CD8-positive, alpha-beta memory T cell (primary cell): ENCODE measurements around the gene JOSD1. TPM values are rescaled to one million over a fixed set of nuclear protein-coding genes. Genes with fewer than 3 reads are reported as not detected.

Experiments used
- CTCF ChIA-PET: fragments of 350-600 bp; sonication (Branson Sonifier 250); formaldehyde crosslinking; loops from one replicate; lab custom pipeline; 2021; ENCODE audit warnings: antibody characterized with exemption; lab: Charles Lee
- POLR2A ChIA-PET: fragments of 350-600 bp; sonication (Branson Sonifier 250); formaldehyde crosslinking; loops from one replicate; lab custom pipeline; 2021; ENCODE audit warnings: antibody characterized with exemption; lab: Charles Lee
- DNase-seq, 5 donors: peaks; one replicate each; pipeline versions ENCODE4 v3.0.0 to v3.0.0-alpha.2; 2020 to 2022; ENCODE audit warnings: mixed read lengths in 1 of 5
- H3K27ac ChIP-seq: one replicate; pipeline ENCODE4 v1.7.0; 2013; ENCODE audit warnings: low read depth, mild to moderate bottlenecking, low read length, moderate library complexity
- H3K27me3 ChIP-seq: 2 replicates; pipeline ENCODE4 v1.7.0; 2013; ENCODE audit warnings: low read length, mild to moderate bottlenecking; ENCODE audit not compliant: insufficient read depth, poor library complexity, severe bottlenecking
- H3K36me3 ChIP-seq: 2 replicates; pipeline ENCODE4 v1.7.0; 2013; ENCODE audit warnings: mild to moderate bottlenecking, low read length, moderate library complexity; ENCODE audit not compliant: insufficient read depth
- H3K4me1 ChIP-seq: 2 replicates; pipeline ENCODE4 v1.7.0; 2013; ENCODE audit warnings: mild to moderate bottlenecking, low read length, moderate library complexity; ENCODE audit not compliant: insufficient read depth
- H3K4me3 ChIP-seq: 2 replicates; pipeline ENCODE4 v1.7.0; 2013; ENCODE audit warnings: mild to moderate bottlenecking, low read length
- H3K9me3 ChIP-seq: 2 replicates; pipeline ENCODE4 v1.7.0; 2013; ENCODE audit warnings: mild to moderate bottlenecking, low read length
- H3K27ac Mint-ChIP-seq, 8 donors: one replicate each; pipeline ENCODE4 v1.8.0; 2020 to 2021; ENCODE audit warnings: mixed read lengths in 8 of 8, mild to moderate bottlenecking in 6 of 8, inconsistent platforms in 3 of 8, moderate library complexity in 3 of 8
- H3K27me3 Mint-ChIP-seq, 2 donors: one replicate each; pipeline ENCODE4 v1.8.0; 2020 to 2021; ENCODE audit warnings: mixed read lengths in 2 of 2, mild to moderate bottlenecking in 1 of 2, moderate library complexity in 1 of 2
- H3K36me3 Mint-ChIP-seq, 3 donors: one replicate each; pipeline ENCODE4 v1.8.0; 2020 to 2021; ENCODE audit warnings: mixed read lengths in 3 of 3, inconsistent platforms in 1 of 3, mild to moderate bottlenecking in 1 of 3
- H3K4me1 Mint-ChIP-seq, 3 donors: one replicate each; pipeline ENCODE4 v1.8.0; 2020 to 2021; ENCODE audit warnings: mixed read lengths in 3 of 3, inconsistent platforms in 1 of 3, mild to moderate bottlenecking in 1 of 3
- H3K4me3 Mint-ChIP-seq, 7 donors: one replicate each; pipeline ENCODE4 v1.8.0; 2020 to 2021; ENCODE audit warnings: mixed read lengths in 7 of 7, mild to moderate bottlenecking in 6 of 7, moderate library complexity in 4 of 7, inconsistent platforms in 2 of 7
- H3K9me3 Mint-ChIP-seq, 5 donors: one replicate each; pipeline ENCODE4 v1.8.0; 2020 to 2022; ENCODE audit warnings: mixed read lengths in 5 of 5, mild to moderate bottlenecking in 3 of 5, moderate library complexity in 2 of 5, inconsistent platforms in 1 of 5
- polyA plus RNA-seq: library from polyadenylated mRNA; unstranded; fragments of 300-500 nt; fragmentation: Illumina TruSeq; gene quantifications from one replicate; pipeline ENCODE4 v1.2.3, GENCODE V29; 2021
- total RNA-seq, 2 experiments: library from RNA; stranded (reverse); gene quantifications; one replicate each; pipeline ENCODE4 v1.2.3, GENCODE V29; 2021

JOSD1 gene
- total and polyA plus RNA-seq, 3 experiments from 2014 or later, result 9.3 to 96.4 (median 86.0) TPM

GRCh38 chr22:38706101-38706900 lies 5.6 kb upstream of the JOSD1 start:
- H3K36me3 ChIP-seq, result no peaks in the 10 kb centered on the region
- peaks cover 47% of the 10 kb centered on the region for H3K4me1 ChIP-seq
- peaks cover 61 to 72% (median 66%) of the 10 kb centered on the region in 3 donors for H3K4me1 Mint-ChIP-seq

GRCh38 chr22:38705235-38706100 lies 4.7 kb upstream of the JOSD1 start, which contains the start of gene GTPBP1:
GTPBP1 (plus strand) TSS chr22:38705944; CDS start chr22:38705956, 12 bp downstream.
- POLR2A ChIA-PET, result interaction anchor here (0.5 to 4.2 kb wide), 17 partner anchors 8 to 1555 kb away, joined by 3 to 36 read pairs (median 4); partner anchors contain the start of genes ANKRD54, CBX6 and TOMM22
- Mint-ChIP-seq H3K36me3 (peaks cover 0 to 36% (median 2%) of the 10 kb centered on the region in 3 donors), H3K27ac (peak within 1 kb of the TSS; percentile 89 to 100 (median 98)), H3K27me3 (peaks cover 0 to 5% of the 10 kb centered on the region in 2 donors), H3K4me3 (peak within 1 kb of the TSS; percentile 91 to 95 (median 93)), H3K9me3 (peaks cover 0 to 2% (median 0%) of the 10 kb centered on the region in 5 donors), H3K4me1 (peaks cover 55 to 69% (median 60%) of the 10 kb centered on the region in 3 donors)
- H3K36me3 ChIP-seq, result no peaks in the 10 kb centered on the region
- H3K9me3 ChIP-seq, result no peaks in the 10 kb centered on the region
- DNase-seq, result peak; percentile 94 to 99 (median 98)
- H3K27ac ChIP-seq, result peak within 1 kb of the TSS; percentile 74
- no peaks in the 10 kb centered on the region for H3K27me3 ChIP-seq
- peaks cover 48% of the 10 kb centered on the region for H3K4me1 ChIP-seq
- CTCF ChIA-PET, result interaction anchor here (0.9 to 1.4 kb wide), 7 partner anchors 9 to 53 kb away, joined by 3 to 5 read pairs (median 3); partner anchors contain the start of gene TOMM22
- peak within 1 kb of the TSS; percentile 82 for H3K4me3 ChIP-seq

More at GRCh38 chr22:38706101-38706900, 5.6 kb upstream of the JOSD1 start:
- Mint-ChIP-seq H3K27me3 (peaks cover 0 to 3% of the 10 kb centered on the region in 2 donors), H3K36me3 (peaks cover 0 to 40% (median 5%) of the 10 kb centered on the region in 3 donors), H3K27ac (peak overlapping the region; percentile 74 to 98 (median 95)), H3K4me3 (peak overlapping the region; percentile 91 to 95 (median 93)), H3K9me3 (peaks cover 0 to under 1% (median 0%) of the 10 kb centered on the region in 5 donors)
- Histone ChIP-seq H3K4me3 (peak overlapping the region; percentile 82), H3K27ac (peak overlapping the region; percentile 74), H3K27me3 (no peaks in the 10 kb centered on the region), H3K9me3 (no peaks in the 10 kb centered on the region)
- peak; percentile 17 to 56 (median 32) for DNase-seq
- ChIA-PET POLR2A (interaction anchor here (0.5 to 4.2 kb wide), 19 partner anchors 9 to 862 kb away, joined by 3 to 36 read pairs (median 4); partner anchors contain the start of genes ANKRD54, CBX6 and TOMM22), CTCF (interaction anchor here (0.9 to 1.8 kb wide), 8 partner anchors 9 to 86 kb away, joined by 3 to 5 read pairs (median 4); partner anchors contain the start of gene TOMM22)

DNA sequence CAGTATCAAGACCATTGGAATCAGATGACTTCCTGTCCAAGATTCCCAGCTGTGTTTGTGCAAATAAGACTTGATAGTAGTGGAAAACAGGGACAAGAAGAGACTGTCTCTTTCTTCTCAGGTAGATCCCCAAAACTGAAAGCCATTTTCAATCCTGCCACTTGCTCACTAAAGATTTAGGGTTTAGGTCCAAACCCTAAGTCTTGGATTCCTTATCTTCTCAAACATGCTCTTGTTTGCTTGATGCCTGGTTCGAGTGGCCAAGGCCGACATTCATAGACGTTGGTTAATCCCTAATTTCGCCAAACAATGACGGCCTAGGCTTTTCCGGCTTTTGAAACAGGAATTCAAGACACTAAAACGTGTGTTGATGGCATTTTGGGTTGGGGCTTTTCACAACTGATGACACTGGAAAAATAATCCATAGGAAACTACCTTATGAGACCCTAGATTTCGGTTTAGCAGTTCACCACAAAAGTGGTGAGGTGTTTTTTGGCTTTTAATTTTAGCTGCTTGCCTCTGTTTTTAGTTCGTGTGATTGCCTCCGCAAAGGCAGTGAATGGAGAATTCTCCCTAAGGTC lies 4.0 kb upstream of the JOSD1 start:
- Histone ChIP-seq H3K27ac (peak overlapping the region; percentile 65), H3K4me1 (peaks cover 47% of the 10 kb centered on the region), H3K36me3 (no peaks in the 10 kb centered on the region), H3K9me3 (no peaks in the 10 kb centered on the region), H3K27me3 (no peaks in the 10 kb centered on the region), H3K4me3 (peak overlapping the region; percentile 52)
- Mint-ChIP-seq H3K27ac (peak overlapping the region; percentile 85 to 100 (median 97)), H3K4me3 (peak overlapping the region; percentile 75 to 91 (median 87)), H3K27me3 (peaks cover 0 to 6% of the 10 kb centered on the region in 2 donors), H3K4me1 (peaks cover 54 to 69% (median 59%) of the 10 kb centered on the region in 3 donors), H3K36me3 (peaks cover 0 to 33% (median 2%) of the 10 kb centered on the region in 3 donors), H3K9me3 (peaks cover 0 to 2% (median 0%) of the 10 kb centered on the region in 5 donors)
- POLR2A ChIA-PET, result interaction anchor here (0.6 to 4.2 kb wide), 3 partner anchors 26 to 501 kb away, joined by 3 to 31 read pairs (median 4); no protein-coding TSS in a partner anchor
- DNase-seq, result no peak
- CTCF ChIA-PET, result interaction anchor here (0.9 to 1.4 kb wide), 3 partner anchors 15 to 54 kb away, joined by 3 to 5 read pairs (median 3); partner anchors contain the start of gene TOMM22

DNA sequence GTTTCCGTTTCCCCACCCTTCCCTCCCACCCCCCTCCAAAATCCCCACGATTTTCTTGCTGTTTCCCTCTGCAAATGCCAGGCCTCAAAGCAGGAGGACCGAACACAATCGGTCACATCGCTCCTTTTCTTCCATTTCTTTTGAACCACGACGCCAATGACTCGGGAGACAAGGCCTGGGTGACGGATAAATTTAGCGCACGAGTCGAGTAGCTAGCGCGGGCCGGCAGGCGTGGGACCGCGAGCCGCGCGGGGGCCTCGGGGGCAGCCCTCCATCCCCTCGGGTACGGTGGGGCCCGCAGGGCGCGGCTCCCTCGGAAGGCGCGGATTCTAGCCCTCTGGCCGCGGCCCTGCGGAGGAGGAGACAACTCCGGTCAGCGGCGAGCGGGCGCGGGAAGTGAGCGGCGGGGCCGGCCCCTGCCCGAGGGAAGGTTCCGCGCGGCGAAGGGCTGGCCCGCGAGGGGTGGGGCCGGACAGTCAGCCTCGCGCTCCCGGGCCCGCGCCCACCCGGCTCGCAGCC lies 414 bp downstream of the JOSD1 start:
- no peaks in the 10 kb centered on the region for H3K36me3 ChIP-seq
- Mint-ChIP-seq H3K9me3 (peaks cover 0 to 2% (median 0%) of the 10 kb centered on the region in 5 donors), H3K4me3 (peak overlapping the region; percentile 86 to 97 (median 93)), H3K4me1 (peaks cover 59 to 77% (median 66%) of the 10 kb centered on the region in 3 donors), H3K27ac (peak overlapping the region; percentile 94 to 100 (median 98)), H3K36me3 (peaks cover 0 to 37% (median 4%) of the 10 kb centered on the region in 3 donors), H3K27me3 (peaks cover 0 to 6% of the 10 kb centered on the region in 2 donors)
- H3K27ac ChIP-seq, result peak overlapping the region; percentile 98
- DNase-seq, result no peak
- ChIA-PET POLR2A (interaction anchor here (1.4 to 2.3 kb wide), 2 partner anchors 19 to 25 kb away, joined by 3 to 9 read pairs; partner anchors contain the start of gene TOMM22), CTCF (interaction anchor here (2.5 kb wide), 1 partner anchor 19 kb away, joined by 19 read pairs; the partner anchor contains the start of gene TOMM22)
- no peaks in the 10 kb centered on the region for H3K9me3 ChIP-seq
- H3K4me3 ChIP-seq, result peak overlapping the region; percentile 77
- H3K4me1 ChIP-seq, result peaks cover 59% of the 10 kb centered on the region
- H3K27me3 ChIP-seq, result no peaks in the 10 kb centered on the region

GRCh38 chr22:38699784-38700183 lies 959 bp downstream of the JOSD1 start:
- H3K4me1 Mint-ChIP-seq, result peaks cover 55 to 77% (median 66%) of the 10 kb centered on the region in 3 donors
- Histone ChIP-seq H3K4me3 (peak overlapping the region; percentile 77), H3K9me3 (no peaks in the 10 kb centered on the region), H3K27me3 (no peaks in the 10 kb centered on the region), H3K4me1 (peaks cover 55% of the 10 kb centered on the region), H3K27ac (peak overlapping the region; percentile 98), H3K36me3 (no peaks in the 10 kb centered on the region)
- H3K27me3 Mint-ChIP-seq, result peaks cover 0 to 6% of the 10 kb centered on the region in 2 donors
- peak overlapping the region; percentile 82 to 96 (median 90) for H3K4me3 Mint-ChIP-seq
- CTCF ChIA-PET, result interaction anchor here (1.3 to 2.5 kb wide), 2 partner anchors 13 to 18 kb away, joined by 4 to 19 read pairs; partner anchors contain the start of gene TOMM22
- H3K9me3 Mint-ChIP-seq, result peaks cover 0 to 2% (median 0%) of the 10 kb centered on the region in 5 donors
- peak overlapping the region; percentile 94 to 100 (median 98) for H3K27ac Mint-ChIP-seq
- H3K36me3 Mint-ChIP-seq, result peaks cover 0 to 42% (median 5%) of the 10 kb centered on the region in 3 donors
- DNase-seq, result peak in 1 of 5 donors; percentile 21
- POLR2A ChIA-PET, result interaction anchor here (1.4 to 2.3 kb wide), 2 partner anchors 18 to 25 kb away, joined by 3 to 9 read pairs; partner anchors contain the start of gene TOMM22

DNA sequence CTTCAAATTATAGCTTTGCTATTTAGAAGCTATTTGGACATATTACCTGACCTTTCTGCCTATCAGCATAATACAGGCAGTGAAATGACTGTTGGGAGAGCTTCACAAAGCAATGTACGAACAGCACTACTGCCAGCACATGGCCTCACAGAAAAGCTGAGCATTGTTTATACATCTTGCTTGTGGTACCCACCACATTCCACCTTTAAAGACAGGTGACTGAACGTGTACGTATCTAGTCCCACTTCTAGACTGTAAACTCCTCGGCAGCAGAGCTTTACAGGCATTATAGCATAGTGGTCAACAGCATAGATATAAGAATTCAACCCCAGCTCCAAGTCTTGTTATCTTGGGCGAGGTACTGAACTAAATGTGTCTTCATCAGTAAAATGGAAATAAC lies 1.6 kb downstream of the JOSD1 start:
- Histone ChIP-seq H3K27me3 (no peaks in the 10 kb centered on the region), H3K4me1 (peaks cover 54% of the 10 kb centered on the region), H3K9me3 (no peaks in the 10 kb centered on the region), H3K36me3 (no peaks in the 10 kb centered on the region), H3K27ac (peak overlapping the region; percentile 98), H3K4me3 (peak overlapping the region; percentile 77)
- peaks cover 52 to 78% (median 68%) of the 10 kb centered on the region in 3 donors for H3K4me1 Mint-ChIP-seq
- DNase-seq, result peak in 1 of 5 donors; percentile 22
- peak overlapping the region; percentile 94 to 100 (median 98) for H3K27ac Mint-ChIP-seq
- ChIA-PET POLR2A (interaction anchor here (1.4 to 2.3 kb wide), 2 partner anchors 17 to 24 kb away, joined by 3 to 9 read pairs; partner anchors contain the start of gene TOMM22), CTCF (interaction anchor here (1.3 to 2.5 kb wide), 3 partner anchors 13 to 53 kb away, joined by 4 to 19 read pairs (median 6); partner anchors contain the start of gene TOMM22)
- H3K36me3 Mint-ChIP-seq, result peaks cover 0 to 46% (median 6%) of the 10 kb centered on the region in 3 donors
- H3K9me3 Mint-ChIP-seq, result peaks cover 0 to 2% (median 0%) of the 10 kb centered on the region in 5 donors
- H3K4me3 Mint-ChIP-seq, result peak overlapping the region; percentile 82 to 96 (median 90)
- peaks cover 0 to 6% of the 10 kb centered on the region in 2 donors for H3K27me3 Mint-ChIP-seq
